ENCODE data around the gene TSFM. TPM values are rescaled to one million over a fixed set of nuclear protein-coding genes. Genes with fewer than 3 reads are reported as not detected.
"Not testable (repeated sequence)": the region's sequence is repeated elsewhere in the genome, so short reads cannot be mapped to it uniquely, and the experiment has no call there.

The TSFM gene
- total RNA-seq, 1 donor from 2014 or later, result 32.9 TPM

DNA sequence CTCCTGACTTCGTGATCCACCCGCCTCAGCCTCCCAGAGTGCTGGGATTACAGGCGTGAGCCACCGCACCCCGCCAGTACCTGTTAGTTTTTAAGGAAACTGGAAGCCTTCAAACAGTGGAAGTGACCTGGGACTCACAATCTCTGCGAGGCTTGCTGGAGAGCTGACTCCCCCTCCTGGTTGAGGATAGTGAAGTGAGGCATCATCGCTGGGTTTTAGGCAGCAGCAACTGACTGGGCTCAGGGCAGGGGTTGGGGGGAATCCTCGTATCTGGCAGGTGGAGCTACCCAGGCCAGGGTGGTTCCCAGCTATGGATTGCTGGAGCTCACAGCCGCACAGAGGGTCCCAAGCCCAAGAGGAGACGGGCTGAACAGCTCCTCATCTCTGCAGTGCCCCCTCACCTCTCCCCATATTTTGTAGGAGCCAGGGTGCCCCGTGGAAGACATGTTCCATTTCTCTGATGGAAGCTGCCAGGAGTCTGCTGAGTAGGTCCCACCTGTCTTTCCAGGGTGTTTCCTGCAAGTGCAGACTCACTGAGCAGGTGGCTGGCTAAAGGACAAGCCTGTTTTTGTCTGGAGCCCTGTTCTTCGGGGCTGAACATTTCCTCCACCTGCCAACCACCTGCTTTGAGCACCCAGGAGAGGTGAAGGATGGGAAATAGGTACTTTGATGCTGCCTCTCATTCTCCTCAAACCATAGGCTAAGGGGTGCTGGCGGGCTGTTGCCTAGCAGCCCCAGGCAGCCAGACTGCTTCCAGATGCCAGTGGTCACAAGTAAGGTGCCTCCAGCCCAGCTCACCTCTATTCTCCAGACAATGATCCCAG is 32.8 kb downstream of the TSFM start:
- no peak for DNase-seq (ENCODE audit: low spot score)

DNA sequence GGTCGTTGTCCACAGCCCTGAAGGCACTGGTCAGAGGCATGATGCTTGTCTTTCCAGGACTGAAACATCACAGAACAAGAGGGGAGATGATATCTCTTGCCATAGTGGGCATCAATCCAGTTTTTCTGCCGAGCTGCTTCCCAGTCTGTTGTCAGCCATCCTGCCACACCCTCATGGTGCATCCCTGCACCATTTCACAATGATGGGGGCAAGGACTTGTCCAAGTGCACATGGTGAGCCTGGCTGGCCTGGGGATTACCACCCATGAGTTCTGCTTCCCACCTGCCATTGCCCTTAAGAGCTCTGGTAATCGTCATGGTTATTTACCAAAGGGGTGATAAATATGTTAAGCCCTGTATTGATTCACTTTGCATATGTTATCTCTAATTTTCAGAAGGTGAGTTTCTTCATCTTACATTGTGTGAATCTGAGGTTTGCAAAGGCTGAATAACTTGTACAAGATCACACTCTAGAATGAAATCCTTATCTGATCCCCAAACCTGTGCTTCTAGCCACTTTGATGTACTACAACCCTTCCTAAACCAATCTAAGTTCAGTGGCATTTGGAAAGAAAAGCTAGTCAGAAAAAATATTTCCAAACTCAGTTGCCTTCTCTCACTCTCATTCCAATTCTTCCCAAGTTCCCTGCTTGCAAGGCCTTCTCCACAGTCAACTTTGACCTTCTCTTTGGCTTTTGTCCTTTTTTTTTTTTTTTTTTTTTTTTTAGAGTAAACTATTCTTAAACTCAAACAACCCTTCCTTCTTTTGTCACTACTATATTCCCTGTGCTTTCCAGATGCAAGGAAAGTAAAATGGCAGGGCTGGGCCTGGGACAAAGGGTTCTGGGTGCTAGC is 33.6 kb downstream of the TSFM start:
- no peak for DNase-seq (ENCODE audit: low spot score)

DNA sequence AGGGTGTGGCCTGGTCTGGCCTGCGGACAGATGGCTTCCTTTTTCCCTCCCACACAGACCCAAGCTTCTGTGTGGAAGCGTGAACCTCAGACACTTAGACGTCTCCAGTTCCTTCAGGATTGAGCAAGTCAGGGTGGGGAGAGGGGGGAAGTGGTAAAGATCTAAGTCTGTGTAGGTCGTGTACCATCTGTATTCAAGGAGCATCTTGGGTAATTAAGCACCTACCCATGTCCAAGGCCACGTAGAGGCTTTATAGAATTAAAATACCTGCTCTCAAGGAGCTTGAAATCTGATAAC is 34.2 kb downstream of the TSFM start:
- no peak for DNase-seq (ENCODE audit: low spot score)

DNA sequence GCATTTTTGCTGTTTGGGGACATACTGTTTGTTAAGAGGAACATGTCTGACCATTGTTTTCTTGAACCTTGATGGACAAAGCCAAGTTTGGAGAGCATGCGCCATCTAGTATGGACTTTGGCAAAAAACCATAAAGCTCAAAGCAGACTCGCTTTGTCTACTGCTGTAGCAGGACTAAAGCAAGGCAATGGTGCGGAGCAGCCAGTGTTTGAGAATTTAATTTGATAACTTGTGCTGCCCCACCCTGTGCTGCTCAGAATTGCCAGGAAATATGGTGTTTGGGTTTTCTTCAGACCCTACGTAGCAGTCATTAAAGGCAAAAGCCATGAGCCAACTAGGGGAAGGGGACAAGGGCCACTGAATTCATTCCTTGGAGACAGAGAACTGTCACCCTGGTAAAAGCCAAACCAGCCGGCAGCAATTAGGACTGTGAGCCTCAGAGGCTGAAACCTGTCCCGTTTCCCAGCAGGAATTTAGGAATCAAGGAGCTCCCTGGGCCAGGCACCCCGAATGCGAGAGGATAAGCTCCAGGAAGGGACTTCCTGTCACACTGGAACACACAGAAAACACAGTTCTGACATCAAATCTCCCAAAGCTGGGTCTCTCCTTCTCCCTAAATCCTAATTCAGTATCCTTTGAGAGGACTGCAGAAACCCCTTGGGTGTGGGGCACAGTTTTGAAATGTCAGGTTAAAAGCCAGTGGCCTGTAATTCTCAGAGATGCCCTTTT is 34.8 kb downstream of the TSFM start:
- DNase-seq (ENCODE audit: low spot score), result peak; percentile 41

DNA sequence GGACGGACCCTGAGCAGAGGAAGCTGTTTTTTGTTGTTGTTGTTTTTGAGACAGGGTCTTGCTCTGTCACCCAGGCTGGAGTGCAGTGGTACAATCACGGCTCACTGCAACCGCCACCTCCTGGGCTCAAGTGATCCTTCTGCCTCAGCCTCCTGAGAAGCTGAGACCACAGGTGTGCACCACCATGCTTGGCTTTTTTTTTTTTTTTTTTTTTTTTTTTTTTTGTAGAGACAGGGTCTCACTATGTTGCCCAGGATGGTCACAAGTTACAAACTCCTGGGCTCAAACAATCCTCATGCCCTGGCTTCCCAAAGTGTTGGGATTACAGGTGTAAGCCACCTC is 35.4 kb downstream of the TSFM start:
- not testable (repeated sequence) for DNase-seq (ENCODE audit: low spot score)

DNA sequence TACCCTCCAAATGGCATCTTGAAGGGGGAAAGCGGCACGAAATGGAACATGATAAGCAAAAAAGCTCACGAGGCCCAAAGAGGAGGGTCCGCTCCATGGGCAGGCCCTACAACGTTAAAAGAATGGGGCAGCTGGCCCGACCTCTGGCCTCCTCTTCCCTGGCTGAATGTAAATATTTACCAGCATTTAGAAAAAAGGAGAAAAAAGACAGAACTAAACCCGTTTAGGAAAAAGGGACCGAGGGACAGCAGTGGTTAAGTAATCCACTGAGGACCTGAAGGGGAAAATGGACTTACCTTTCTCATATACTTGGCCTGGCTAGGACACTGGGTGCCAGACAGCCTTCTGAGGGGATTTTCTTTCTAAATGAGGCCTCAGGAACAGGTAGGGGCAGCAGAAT is 37.5 kb downstream of the TSFM start:
- DNase-seq (ENCODE audit: low spot score), result not testable (repeated sequence)

DNA sequence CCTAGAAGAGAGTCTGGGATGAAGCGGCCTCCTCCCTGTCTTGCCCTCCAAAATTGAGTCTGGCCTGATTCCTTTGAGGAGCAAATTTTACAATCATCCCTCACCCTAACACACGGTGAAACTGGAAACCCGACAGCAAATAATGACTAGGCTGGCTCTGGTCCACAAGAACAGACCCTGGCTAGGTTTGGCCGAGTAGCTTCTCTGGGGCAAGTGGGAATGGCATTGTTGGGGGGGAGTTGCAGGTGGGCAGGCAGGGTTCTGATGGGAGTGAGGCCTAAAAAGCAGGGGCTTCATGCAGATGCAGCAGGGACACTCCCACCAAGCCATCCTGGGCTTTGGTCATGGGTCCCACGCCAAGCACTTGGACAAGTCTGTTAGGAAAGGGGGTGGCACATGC is 38.4 kb downstream of the TSFM start:
- DNase-seq (ENCODE audit: low spot score), result not testable (repeated sequence)

DNA sequence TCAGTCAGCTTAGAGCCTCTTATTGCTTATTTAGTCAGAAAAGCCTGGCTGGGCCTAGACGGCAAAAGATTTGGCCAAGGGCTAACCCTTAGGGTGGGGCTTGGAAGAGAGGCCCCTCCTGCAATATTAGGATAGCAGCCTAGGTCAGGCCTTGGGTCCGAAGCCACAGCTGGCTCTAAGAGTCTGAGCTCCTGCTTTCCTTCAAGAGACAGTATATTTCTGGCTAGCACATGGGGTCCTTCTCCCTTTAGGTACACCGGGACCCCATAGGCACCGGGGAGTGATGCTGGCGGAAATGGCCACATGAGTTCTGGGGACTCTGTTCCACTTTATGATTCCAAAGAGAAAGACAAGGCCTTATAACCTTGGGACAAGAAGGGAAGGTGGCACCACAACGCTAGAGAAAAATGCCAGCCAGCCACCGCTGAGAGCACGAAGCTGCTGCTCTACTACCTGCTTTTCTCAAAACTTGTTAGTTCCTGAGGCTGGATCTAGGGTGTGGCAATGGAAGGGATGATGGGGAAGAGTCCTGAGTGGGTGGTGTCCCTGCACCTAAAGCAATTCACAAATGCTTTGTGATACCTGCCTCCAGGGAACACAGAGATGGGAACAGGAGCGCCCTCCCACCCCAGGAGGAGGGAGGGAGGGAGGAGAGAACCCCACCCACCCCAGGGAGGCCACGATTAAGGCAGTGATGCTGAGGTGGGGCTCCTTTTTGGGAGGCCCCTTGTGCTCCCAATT is 39.1 kb downstream of the TSFM start:
- no peak for DNase-seq (ENCODE audit: low spot score)

DNA sequence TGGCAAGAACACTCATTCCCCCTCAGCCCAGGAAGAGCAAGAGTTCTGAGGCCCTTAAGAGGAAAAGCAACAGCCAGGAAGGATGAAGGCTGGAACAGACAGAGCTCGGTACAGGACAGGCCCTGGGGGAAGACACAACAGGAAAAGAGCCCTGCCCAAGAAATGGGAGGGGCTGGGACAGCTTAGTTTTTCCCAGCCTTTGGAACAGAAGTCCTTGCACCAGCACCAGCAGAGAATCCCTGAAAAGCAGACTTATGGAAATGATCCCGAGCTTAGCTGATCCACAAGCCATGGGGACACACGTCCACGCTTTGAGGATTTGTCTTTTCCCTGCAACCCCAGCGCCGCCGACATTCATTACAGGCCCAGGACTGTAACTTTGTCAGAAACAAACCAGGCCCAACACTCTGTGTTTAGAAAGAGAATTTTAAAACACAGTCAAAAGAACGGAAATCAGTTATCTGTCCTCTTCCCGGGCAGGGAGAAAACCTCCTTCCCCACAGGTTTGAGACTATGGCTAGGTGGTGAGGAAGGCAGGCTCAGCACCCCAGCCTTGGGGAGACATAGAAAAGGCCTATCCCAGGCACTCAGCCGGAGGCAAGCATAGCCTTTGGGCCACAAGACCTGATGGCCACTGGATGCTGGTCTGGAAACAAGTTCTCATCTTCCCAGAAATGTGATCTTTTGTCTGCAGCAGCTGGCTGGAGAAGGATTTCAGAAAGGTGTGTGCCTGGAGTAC is 40.0 kb downstream of the TSFM start:
- DNase-seq (ENCODE audit: low spot score), result no peak

DNA sequence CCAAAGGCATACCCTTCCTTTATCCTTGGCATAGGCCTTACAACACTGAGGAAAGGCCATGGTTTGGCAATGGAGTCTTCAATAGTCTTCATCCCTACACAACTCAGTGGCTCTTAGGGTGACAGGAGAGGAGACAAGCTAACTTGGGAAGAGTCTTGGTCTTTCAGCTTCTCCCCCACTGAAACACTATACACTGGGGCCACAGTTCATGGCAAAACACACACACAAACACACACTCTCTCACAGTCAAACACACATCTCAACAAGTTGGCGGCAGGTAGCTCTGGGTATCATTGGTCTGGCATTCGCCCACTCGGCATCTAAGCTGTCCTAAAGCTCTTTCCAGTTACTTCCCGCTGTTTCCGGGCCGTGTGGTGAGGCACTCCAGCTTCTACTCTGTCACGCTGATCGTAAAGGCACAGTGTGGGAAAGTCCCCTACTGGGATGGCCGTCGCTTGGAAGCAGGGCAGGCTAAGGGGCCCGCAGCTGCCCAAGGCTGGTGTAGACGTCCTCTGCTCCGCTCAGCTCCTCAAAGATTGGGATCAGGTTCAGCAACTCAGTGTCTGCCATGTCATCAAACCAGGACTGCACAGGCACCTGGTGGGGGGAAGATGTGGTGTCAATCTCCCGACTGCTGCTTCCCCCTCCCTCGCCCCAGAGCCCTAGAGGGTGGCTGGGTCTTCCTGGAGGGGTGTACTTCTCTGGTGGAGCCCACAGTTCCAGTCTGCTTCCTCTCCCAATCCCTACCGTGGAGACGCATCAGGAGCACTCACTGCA is 40.7 kb downstream of the TSFM start:
- no peak for DNase-seq (ENCODE audit: low spot score)

DNA sequence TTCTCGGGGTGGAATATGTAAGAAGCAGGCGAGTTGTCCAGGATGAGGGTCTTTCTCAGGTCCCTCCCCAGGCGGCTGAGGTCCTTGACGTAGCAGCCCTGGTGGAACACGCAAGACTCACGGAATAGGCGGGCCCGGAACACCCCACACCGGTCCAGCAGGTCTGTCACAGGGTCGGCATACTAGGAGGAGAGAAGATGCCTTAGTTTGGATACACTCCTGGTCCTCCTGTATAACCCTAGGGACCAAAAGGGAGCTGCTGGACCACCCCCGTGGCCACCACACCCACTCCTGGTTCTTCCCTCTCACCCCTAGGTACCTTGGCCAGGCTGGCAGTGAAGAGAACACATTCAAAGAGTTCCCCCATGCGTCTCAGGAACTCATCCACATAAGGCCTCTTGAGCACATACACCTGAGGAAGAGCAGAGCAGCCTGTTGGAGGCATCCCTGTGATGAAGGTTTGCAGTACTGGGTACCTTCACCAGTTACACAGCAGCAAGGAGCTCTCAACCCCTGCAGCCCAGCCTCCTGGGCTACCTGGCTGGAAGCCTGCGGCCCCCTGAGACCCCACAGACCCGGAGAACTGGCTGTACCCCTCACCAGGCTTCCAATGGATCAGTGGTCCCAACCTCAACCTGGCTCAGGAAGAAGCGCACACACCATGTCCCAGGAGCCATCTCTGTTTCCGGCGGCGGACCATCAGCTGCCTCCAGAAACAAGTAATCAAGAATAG is 41.5 kb downstream of the TSFM start:
- DNase-seq (ENCODE audit: low spot score), result no peak

DNA sequence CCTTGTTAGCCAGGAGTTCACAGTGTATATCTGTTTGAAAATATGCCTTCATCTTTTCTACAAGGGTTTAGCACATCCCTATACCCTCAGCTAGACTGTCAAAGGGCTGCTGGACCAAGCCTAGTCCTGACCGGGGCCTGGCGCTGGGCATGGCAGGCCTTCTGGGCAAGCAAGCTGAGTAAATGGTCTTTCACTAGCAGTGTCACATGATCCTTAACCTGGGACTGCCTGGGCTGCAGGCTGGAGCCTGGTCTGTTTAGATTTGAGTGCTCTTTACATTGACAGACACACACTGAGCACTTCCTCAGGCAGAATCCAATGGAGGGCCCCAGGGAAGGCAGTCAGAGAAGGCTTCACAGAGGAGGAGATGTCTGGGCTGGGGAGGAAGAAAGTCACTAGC is 42.9 kb downstream of the TSFM start:
- no peak for DNase-seq (ENCODE audit: low spot score)

DNA sequence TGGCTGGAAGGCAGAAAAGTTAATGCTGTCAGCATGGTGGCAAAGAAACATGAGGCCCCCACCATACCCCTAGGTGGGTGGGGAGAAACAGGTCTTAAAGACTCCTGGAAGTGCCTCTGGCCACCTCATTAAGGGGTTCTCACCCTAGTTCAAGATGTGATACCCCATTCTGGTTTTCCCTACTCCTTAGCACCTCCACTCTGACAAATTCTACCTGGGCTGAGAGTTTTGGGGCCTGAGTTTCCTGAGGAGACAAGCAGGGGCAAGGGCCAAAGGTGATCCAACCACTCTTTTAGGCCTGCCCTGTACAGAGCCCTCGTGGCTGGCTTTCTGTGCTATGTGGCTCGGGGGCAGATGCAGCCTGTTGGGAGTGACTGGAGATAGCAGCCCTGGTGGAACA is 43.8 kb downstream of the TSFM start:
- DNase-seq (ENCODE audit: low spot score), result no peak

DNA sequence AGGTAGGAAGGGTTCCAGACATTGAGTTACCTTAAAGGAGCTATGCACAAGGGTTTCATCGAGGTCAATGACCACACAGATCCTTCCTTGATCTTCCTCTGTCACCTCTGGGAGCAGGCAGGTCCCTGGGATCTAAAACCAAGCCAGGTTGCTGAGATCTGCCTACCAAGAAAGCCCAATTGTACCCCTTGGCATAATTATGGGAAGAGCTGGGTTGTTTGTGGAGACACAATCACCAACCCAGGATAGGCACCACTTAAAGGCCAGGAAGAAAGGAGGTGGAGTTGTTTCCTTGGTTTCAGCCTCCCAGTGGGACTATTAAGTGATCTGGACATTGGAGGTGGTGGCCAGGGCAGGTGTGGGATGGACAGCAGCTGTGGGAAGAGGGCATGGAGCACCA is 44.4 kb downstream of the TSFM start:
- DNase-seq (ENCODE audit: low spot score), result no peak

DNA sequence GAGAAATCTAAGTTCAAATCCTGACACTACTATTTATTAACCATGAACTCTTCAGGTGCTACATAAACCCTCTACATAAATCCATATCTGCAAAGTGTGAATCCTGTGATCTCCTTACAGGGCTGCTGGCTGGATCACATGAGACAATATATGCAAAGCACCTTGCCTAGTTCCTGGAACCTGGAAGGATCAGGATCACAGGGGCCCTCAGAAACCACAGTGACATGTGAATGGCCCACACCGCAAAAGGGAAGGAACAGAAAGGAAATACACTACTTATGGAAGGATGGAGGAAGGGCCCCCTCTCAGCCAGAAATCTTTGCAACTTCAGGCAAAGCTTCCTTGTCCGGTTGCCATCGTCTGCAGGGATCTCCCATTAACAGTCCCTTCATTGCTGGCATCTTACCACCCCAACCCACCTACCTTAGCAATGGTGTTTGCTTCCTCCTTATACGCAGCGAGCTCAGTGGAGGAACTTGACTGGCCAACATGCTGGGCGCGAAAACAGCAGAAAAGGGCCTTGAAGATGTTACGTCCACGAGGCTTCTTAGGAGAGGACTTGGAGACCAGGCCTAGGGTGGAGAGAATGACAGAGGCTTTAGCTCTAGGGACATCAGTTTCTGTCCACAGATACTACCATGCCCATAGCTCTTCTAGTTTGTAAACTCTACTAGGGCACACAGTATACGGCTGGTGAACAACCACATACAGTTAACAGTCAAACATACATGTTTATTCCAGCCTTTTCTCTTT is 46.6 kb downstream of the TSFM start:
- DNase-seq (ENCODE audit: low spot score), result no peak

DNA sequence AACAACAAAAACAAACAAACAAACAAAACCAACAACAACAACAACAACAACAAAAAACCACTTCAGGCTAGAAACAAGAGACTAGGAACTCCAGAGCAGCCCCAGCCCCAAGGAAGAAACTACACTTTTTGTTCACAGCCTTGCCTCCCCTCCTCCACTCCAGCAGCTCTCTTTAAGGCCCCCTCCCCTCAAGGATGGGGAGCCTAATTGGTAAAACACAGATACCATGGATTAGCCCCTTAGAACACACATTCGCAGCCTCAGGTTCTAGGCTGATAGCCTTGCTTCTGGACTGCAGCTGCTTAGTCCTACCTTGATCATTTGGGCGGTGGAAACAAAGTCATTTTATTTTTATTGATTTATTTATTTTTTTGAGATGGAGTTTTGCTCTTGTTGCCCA is 47.8 kb downstream of the TSFM start:
- DNase-seq (ENCODE audit: low spot score), result no peak

DNA sequence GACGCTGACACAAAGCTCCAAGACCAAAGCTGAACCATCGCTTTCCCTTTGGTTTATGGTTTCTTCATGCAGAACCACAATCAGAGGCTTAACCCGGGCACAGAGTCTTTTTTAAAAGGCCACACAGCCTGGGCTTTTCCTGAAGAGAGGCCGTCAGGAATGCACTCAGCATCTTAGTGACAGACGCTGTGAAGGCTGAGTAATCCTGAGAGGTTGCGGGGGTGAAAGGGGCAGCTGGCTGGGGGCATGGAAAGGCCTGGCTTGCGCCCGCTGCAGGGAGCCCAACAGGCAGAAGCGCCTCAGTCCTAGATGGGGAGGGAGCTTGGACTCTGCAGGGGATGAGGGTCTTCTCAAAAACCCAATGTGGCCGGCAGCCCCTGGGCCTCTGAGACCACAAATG is 50.4 kb downstream of the TSFM start:
- DNase-seq (ENCODE audit: low spot score), result no peak

DNA sequence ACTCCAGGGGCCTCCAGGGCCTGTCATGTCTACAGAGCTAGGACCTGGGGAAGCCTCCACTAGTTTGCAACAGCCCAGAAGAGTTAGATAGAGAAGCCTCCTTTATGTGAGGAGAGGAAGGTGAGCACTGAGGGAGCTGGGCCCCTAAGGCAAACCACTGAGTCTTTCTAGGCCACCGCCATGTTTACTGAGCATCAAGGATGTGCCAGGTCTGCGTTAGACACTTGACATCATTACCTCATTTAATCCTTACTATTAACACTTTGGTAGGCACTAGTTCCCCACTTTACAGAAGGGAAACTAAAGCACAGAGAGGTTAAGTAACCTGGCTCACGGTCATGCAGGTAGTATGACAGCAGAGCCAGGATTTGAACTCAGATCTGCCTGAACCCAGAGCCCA is 51.1 kb downstream of the TSFM start:
- DNase-seq (ENCODE audit: low spot score), result no peak
